ENCODE results near the gene ZXDC.

The ZXDC gene

GRCh38 chr3:126435456-126436315 is 40.0 kb downstream of the ZXDC start:
- H3K27ac ChIP-seq, result no peak overlapping the region
- no peak for TF ChIP-seq CTCF (conservative IDR thresholded peaks at IDR 0.05)

GRCh38 chr3:126434931-126435411 is 40.7 kb downstream of the ZXDC start:
- TF ChIP-seq CTCF (conservative IDR thresholded peaks at IDR 0.05), result no peak
- H3K27ac ChIP-seq, result no peak overlapping the region

GRCh38 chr3:126434264-126434590 is 41.5 kb downstream of the ZXDC start:
- no peak overlapping the region for H3K27ac ChIP-seq
- TF ChIP-seq CTCF (conservative IDR thresholded peaks at IDR 0.05), result no peak

GRCh38 chr3:126433496-126434263 is 42.0 kb downstream of the ZXDC start:
- TF ChIP-seq CTCF (conservative IDR thresholded peaks at IDR 0.05), result no peak
- no peak overlapping the region for H3K27ac ChIP-seq

GRCh38 chr3:126433105-126433430 is 42.6 kb downstream of the ZXDC start:
- TF ChIP-seq CTCF (conservative IDR thresholded peaks at IDR 0.05), result no peak
- no peak overlapping the region for H3K27ac ChIP-seq

GRCh38 chr3:126432361-126433104 is 43.2 kb downstream of the ZXDC start:
- no peak overlapping the region for H3K27ac ChIP-seq
- TF ChIP-seq CTCF (conservative IDR thresholded peaks at IDR 0.05), result no peak

- TF ChIP-seq CTCF (conservative IDR thresholded peaks at IDR 0.05), result no peak
- H3K27ac ChIP-seq, result no peak overlapping the region
Observed at GRCh38 chr3:126431103-126431534, 44.6 kb downstream of the ZXDC start.

Data from VCaP (cell line).